ENCODE results near the gene PLA2G2D.

The PLA2G2D gene

GRCh38 chr1:20063861-20064292 is 55.5 kb downstream of the PLA2G2D start:
- DNase-seq (ENCODE audit: low read depth, low spot score), result no peak

Data from activated CD4-positive, CD25-positive, alpha-beta regulatory T cell treated with anti-CD3 and anti-CD28 coated beads, Interleukin-2, amount 50 U/mL, for 16 hours (primary cell).